Measurements from ENCODE around the gene RBBP9.
"Not testable (repeated sequence)": the region's sequence is repeated elsewhere in the genome, so short reads cannot be mapped to it uniquely, and the experiment has no call there.

RBBP9 gene

GRCh38 chr20:18501672-18502071 lies 4.6 kb upstream of the RBBP9 start:
- not testable (repeated sequence) for DNase-seq

DNA sequence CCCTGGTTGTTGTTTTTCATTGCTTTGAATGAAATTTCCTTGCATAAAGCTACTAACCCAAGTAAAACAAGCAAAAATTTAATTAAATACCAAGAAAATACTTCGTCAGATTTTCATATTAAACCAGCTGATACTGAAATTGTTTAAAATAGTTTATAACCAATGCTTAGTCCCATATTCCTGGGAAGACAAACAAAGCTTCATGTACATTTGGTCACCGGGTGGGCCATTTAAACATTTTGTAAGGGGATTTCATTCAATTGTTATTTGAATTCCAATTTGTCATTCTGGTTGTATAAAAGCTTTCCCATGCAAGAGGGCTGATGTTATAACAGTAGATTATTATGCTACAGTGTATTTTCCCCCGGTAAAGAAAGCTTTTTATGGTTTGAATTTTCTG lies 578 bp upstream of the RBBP9 start:
- no peak for DNase-seq

- DNase-seq, result no peak
These were observed 983 bp downstream of the RBBP9 start for GRCh38 chr20:18496042-18496441.

DNA sequence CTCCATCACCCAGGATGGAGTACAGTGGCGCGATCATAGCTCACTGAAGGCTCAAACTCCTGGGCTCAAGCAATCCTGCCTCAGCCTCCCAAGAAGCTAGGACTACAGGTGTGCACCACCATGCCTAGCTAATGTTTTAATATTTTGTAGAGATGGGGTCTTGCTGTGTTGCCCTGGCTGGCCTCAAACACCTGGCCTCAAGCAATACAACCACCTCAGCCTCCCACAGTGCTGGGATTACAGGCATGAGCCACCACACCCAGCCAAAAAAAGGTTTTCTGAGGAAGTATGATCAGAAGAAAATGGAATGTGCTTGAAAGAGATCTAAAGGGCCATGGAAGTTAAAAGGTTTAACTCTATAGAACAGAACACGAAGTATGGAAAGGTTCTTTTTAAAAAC lies 8.7 kb downstream of the RBBP9 start:
- no peak for DNase-seq

- no peak for DNase-seq
These were observed 15.4 kb downstream of the RBBP9 start for GRCh38 chr20:18481596-18481995.

GRCh38 chr20:18477821-18478220 lies 19.2 kb downstream of the RBBP9 start:
- no peak for DNase-seq

- DNase-seq, result no peak
These were observed 19.8 kb downstream of the RBBP9 start for GRCh38 chr20:18477218-18477617.

GRCh38 chr20:18466894-18467730 lies 29.9 kb downstream of the RBBP9 start, which contains the start of the genes DZANK1 and POLR3F:
DZANK1 (minus strand) TSS chr20:18467030; CDS start chr20:18465358, 1,672 bp downstream.
POLR3F (plus strand) TSS chr20:18467390; CDS start chr20:18467507, 117 bp downstream.
- peak; percentile 94 for DNase-seq

GRCh38 chr20:18466574-18466893 lies 30.5 kb downstream of the RBBP9 start:
- DNase-seq, result no peak

DNA sequence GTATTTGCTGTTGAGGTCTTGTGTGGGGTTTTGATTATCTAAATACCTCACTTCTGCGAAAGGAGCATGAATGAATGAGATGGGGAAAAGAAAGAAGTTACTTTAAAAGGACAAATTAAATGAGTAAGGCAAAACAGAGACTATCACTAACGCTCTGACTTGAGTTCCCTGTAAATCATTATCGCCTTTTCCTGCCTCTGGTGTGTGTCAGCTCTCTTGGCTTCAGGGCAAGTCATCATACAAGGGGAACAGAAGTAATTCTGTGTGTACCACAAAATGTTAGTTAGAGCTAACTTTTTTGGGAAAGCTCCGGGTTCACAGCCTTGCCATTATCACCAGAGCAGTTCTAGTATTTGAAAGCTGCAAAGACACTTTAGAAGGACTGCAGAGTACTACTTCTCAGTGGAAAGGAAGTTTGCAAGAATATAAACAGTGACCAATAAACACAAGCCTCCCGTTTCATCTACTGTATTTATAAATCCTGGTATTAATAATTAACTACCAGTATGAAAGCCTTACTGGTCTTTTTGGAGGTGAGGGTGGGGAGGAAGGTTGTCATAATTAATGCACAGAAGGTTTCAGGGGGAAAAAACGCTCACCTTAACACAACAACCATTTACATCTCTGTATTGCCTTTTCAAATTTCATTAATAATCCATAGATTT lies 31.4 kb downstream of the RBBP9 start:
- no peak for DNase-seq

DNA sequence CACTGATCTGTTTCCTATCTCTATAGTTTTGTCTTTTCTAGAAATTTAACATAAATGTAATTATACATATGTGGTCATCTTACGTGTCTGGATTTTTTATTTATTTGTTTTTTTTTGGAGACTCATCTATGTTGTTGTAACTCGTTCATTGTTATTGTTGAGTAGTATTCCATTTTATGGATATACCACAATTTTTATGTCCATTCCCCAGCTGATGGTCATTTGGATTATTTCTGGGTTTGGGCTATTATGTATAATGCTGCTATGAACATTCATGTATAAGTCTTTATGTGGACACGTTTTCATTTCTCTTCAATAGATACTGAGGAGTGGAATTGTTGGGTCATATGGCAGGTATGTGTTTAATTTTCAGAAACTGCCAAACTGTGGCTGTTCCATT lies 40.4 kb downstream of the RBBP9 start:
- DNase-seq, result no peak

- DNase-seq, result no peak
These were observed 53.1 kb downstream of the RBBP9 start for GRCh38 chr20:18443886-18444285.

DNA sequence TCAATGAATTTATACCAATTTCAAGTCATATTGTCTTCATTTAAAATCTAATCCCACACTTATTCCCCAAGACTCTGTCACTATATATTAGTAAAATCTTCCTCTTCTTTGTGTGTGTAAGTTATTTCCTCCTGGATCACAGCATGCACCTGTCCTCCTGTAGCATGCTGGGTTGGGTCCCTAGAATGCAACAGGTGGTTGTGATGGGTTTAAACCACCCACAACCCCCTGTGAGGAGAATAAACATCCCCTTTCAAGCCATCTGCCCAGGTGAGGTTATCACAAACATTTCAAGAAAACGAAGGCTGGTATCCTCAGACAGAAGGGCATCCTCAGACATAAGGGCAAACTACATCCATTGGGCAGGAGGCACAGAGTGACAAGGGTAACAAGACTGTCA lies 56.6 kb downstream of the RBBP9 start:
- DNase-seq, result no peak

GRCh38 chr20:18436847-18437246 lies 60.2 kb downstream of the RBBP9 start:
- DNase-seq, result no peak
